ENCODE measurements around the gene FLYWCH2. TPM values are rescaled to one million over a fixed set of nuclear protein-coding genes. Genes with fewer than 3 reads are reported as not detected.
A peak's percentile ranks its signal among the peaks of the same experiment; 100 is the strongest.

The FLYWCH2 gene
- total and polyA plus RNA-seq, 7 donors: 14.1 to 39.4 (median 15.7) TPM

- intact Hi-C loops (cut with DNase I): no loop called here
- Histone ChIP-seq H3K4me1 (no peaks in the 10 kb centered on the region), H3K4me3 (peak overlapping the region; percentile 38), H3K36me3 (ENCODE audit: insufficient read depth in 1 of 2, low read depth in 1 of 2) (no peaks in the 10 kb centered on the region), H3K9me3 (no peaks in the 10 kb centered on the region), H3K27me3 (ENCODE audit: insufficient read depth in 3 of 3, low read length in 2 of 3) (peaks cover 0 to 7% (median 0%) of the 10 kb centered on the region in 3 donors), H3K27ac (no peak overlapping the region)
- DNase-seq (peak in 1 of 2 donors; percentile 44), ATAC-seq (peak in 2 of 4 donors; percentile 14 to 44)
- 71 to 78% (median 75%) methylated on average over 18 of the region's 18 CpGs for WGBS, 3 donors
- TF ChIP-seq CTCF (IDR thresholded peaks at IDR 0.05): no peak
Observed at GRCh38 chr16:2841606-2842339, 41.2 kb upstream of the FLYWCH2 start.

- H3K4me1 ChIP-seq: no peaks in the 10 kb centered on the region
- H3K27me3 ChIP-seq (ENCODE audit: insufficient read depth in 3 of 3, low read length in 2 of 3): peaks cover 0 to 7% (median 3%) of the 10 kb centered on the region in 3 donors
- WGBS, 3 donors: 24 to 37% (median 35%) methylated on average over 40 of the region's 40 CpGs
- no peak overlapping the region for H3K27ac ChIP-seq
- intact Hi-C loops (cut with DNase I): no loop called here
- no peaks in the 10 kb centered on the region for H3K9me3 ChIP-seq
- H3K36me3 ChIP-seq (ENCODE audit: insufficient read depth in 1 of 2, low read depth in 1 of 2): no peaks in the 10 kb centered on the region
- H3K4me3 ChIP-seq: peak overlapping the region; percentile 38
- ATAC-seq (peak; percentile 23 to 82 (median 58)), DNase-seq (peak; percentile 72 to 88)
- TF ChIP-seq CTCF (IDR thresholded peaks at IDR 0.05): peak; percentile 33
Observed at GRCh38 chr16:2842340-2843000, 40.5 kb upstream of the FLYWCH2 start.

GRCh38 chr16:2843526-2843925 is 39.5 kb upstream of the FLYWCH2 start:
- TF ChIP-seq CTCF (IDR thresholded peaks at IDR 0.05): no peak
- H3K4me3 ChIP-seq: no peak overlapping the region
- intact Hi-C loops (cut with DNase I): no loop called here
- DNase-seq (peak in 1 of 2 donors; percentile 23), ATAC-seq (no peak)
- no peaks in the 10 kb centered on the region for H3K36me3 ChIP-seq (ENCODE audit: insufficient read depth in 1 of 2, low read depth in 1 of 2)
- H3K27me3 ChIP-seq (ENCODE audit: insufficient read depth in 3 of 3, low read length in 2 of 3): peaks cover 0 to 12% (median 3%) of the 10 kb centered on the region in 3 donors
- no peaks in the 10 kb centered on the region for H3K4me1 ChIP-seq
- no peaks in the 10 kb centered on the region for H3K9me3 ChIP-seq
- 83 to 89% (median 84%) methylated on average over 8 of the region's 8 CpGs for WGBS, 3 donors
- no peak overlapping the region for H3K27ac ChIP-seq

- peaks cover 0 to 23% (median 5%) of the 10 kb centered on the region in 3 donors for H3K27me3 ChIP-seq (ENCODE audit: insufficient read depth in 3 of 3, low read length in 2 of 3)
Observed at GRCh38 chr16:2845116-2845515, 37.9 kb upstream of the FLYWCH2 start.

More at GRCh38 chr16:2845116-2845515, 37.9 kb upstream of the FLYWCH2 start:
- intact Hi-C loops (cut with DNase I): no loop called here
- WGBS, 3 donors: 66 to 74% (median 69%) methylated on average over 5 of the region's 5 CpGs
- Histone ChIP-seq H3K4me3 (no peak overlapping the region), H3K9me3 (no peaks in the 10 kb centered on the region), H3K4me1 (no peaks in the 10 kb centered on the region), H3K27ac (no peak overlapping the region), H3K36me3 (ENCODE audit: insufficient read depth in 1 of 2, low read depth in 1 of 2) (no peaks in the 10 kb centered on the region)
- ATAC-seq (no peak), DNase-seq (no peak)
- TF ChIP-seq CTCF (IDR thresholded peaks at IDR 0.05): no peak
